GM12872 (cell line): Measurements from ENCODE around the gene FAIM2.

Experiments
- CTCF ChIP-seq: IDR thresholded peaks from 3 replicates; pipeline ENCODE4 v1.5.1; 2011; ENCODE audit warnings: low read depth, mild to moderate bottlenecking, low read length, moderate library complexity; ENCODE audit not compliant: insufficient read depth

FAIM2 gene

GRCh38 chr12:49891476-49891875 lies 12.2 kb downstream of the FAIM2 start:
- TF ChIP-seq CTCF, result no peak

- TF ChIP-seq CTCF, result no peak
Measured at GRCh38 chr12:49891012-49891411, 12.7 kb downstream of the FAIM2 start.

DNA sequence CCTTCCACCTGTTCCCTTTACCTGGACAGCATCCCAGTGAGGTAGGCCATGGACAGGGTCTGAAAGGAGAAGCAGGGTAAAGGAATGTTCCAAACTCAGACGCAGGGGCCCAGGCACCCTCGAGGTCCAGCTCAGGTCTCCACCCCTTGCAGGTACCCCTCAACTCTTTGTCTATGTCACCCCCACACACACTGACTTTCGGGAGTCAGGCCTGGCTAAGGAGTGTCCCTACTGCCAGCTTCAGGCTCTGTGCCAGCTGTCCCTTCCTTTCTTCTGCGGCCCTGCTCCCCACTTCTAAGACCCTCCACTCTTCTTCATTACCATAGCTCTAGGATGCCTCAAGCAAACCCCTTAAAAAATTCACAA lies 13.6 kb downstream of the FAIM2 start:
- no peak for TF ChIP-seq CTCF

DNA sequence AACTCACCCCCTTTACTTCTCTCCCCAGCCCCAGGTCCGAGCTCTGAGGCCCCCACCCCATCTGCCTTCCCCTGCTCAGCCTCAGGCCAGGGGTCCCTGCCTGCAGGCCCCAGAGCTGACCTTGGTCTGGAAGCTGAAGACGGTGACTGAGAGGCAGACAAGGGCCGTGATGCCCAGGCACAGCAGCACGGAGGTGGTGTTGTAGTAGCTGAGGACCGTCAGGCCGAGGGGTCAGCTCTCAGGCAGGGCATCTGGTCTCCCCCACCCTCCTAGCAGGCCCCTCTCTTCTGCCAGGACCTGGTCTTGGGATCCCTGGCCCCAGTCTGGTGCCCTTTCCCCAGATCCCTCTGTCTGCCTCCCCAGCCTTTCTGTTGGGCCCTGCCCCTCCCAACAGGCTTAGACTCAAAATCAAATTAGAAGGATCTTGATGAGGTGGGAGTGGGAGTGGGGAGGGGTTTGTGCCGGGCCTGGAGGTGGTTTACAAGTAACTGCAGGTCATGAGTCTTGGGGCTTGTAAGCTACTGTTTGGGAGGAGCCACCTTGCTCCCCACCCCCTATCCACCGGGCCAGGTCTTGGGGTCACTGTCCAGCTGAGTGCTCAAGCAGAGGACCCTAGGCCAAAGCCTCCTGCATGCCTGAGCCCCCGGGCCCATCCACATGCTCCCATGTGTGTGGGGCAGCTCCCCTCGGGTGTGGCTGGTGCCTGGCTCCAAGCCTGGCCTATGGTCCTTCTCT lies 14.2 kb downstream of the FAIM2 start:
- no peak for TF ChIP-seq CTCF

DNA sequence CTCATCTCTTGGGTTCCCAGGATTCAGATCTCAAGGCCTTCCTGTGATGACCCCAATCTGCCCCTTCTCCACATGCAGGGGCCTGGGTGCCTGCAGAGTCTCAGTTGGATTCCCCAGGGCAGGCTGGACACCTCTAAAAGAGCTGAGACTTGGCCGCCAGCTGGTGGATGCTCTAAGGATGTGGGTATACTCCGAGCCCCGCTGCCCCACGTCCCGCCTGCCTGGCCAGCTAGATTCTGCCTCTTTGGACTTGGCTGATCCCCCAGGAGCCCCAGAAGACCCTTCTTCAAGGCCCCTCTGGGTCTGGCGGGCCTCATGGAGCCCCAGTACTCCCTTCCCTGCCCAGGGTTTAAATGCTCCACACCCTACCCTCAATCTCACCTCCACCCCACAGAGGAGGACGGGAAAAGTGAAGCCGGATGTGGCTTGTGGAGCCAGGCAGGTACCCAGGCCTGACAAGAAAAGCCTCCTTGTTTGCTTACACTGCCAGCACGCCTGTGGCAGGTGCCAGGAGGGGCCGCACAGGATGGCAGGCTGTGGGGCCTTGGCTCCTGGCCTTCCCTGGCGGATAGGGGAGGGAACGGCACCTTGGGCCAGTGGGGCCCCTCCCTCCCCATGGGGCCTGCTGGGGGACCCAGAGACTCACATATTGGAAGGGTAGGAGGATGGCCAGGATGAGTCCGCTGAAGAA lies 15.1 kb downstream of the FAIM2 start:
- no peak for TF ChIP-seq CTCF

DNA sequence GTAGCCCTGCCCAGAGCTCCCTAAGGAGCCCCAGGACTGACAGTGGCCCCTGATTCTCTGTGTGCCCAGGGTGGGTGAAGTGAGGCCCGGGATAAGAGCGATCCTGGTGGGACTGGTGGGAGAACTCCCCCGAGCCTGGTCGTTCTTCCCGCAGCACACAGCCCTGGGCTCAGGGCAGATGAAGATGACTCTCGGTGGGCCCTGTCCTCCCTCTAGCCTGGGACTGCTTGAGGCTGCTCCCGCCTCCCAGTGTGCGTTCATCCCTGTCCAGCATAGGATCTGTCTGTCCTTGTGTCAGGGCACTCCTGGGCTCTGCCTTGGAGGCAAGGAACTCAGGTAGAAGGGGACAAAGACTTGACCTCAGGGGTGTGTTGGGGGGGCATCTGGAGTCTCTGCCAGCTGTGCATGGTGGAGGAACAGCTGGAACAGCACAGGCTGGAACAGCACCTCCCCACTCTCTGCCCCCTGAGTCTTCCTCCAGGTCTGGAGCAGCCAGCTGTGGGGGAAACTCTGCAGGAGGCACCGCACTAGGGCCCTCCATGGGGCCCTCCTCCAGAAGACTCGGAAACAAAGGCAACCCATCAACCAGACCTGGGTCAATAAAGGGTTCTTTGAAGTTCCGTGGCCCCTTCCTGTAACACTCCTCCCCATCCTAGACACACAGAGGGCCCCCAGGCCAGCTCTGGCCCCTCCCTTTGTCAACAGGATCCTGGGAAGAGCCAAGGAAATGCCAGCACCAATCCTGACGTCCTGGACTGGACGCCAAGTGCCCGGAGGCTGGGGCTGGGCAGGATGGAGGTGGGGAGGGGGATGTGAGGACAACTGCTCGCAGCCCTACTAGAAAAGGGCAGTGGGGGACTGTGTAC lies 15.9 kb downstream of the FAIM2 start:
- no peak for TF ChIP-seq CTCF

DNA sequence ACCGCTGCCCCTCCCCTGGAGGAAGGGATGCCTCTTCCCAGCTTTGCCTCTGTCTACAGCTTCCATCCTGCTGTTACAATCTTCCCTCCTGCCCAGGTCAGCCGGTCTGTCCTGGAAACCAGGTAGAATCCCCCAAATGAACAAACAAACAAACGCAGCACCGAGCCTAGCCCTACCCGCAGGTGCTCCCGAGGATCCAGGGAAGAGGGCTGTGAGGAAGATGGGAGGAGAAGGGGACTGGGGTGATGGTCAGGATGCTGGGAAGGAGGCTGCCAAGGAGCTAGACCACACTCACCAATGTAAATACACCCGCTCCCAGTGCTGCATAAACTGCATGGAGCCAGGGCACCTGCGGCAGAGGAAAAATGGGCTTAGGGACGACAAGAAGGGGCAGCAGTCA lies 16.6 kb downstream of the FAIM2 start:
- no peak for TF ChIP-seq CTCF
